Cardiac muscle cell (in vitro differentiated cells and primary cell): ENCODE data around the gene LOC101059915.

Source experiments
- DNase-seq, 2 donors: peaks; one replicate each; pipeline versions ENCODE4 v3.0.0 to v3.0.0-alpha.2; 2010 to 2017; ENCODE audit warnings: low read depth in 1 of 2, low spot score in 1 of 2
- H3K27ac ChIP-seq: fragments of 200-600 bp; sonication (generic); 2 replicates; pipeline ENCODE4 v1.5.1; 2016
- H3K27me3 ChIP-seq: fragments of 200-600 bp; sonication (generic); 2 replicates; pipeline ENCODE4 v1.6.0; 2016; ENCODE audit warnings: control low read depth
- H3K36me3 ChIP-seq: fragments of 200-600 bp; sonication (generic); 2 replicates; pipeline ENCODE4 v1.5.1; 2016; ENCODE audit warnings: control low read depth
- H3K4me1 ChIP-seq: fragments of 200-600 bp; sonication (generic); 2 replicates; pipeline ENCODE4 v1.8.1; 2017; ENCODE audit warnings: low read depth, mild to moderate bottlenecking, mixed run types
- H3K4me3 ChIP-seq: fragments of 200-600 bp; sonication (generic); 2 replicates; pipeline ENCODE4 v1.5.1; 2016; ENCODE audit warnings: mild to moderate bottlenecking
- H3K9me3 ChIP-seq: fragments of 200-600 bp; sonication (generic); 2 replicates; pipeline ENCODE4 v1.5.1; 2017; ENCODE audit warnings: low read depth, mild to moderate bottlenecking, control low read depth
- CTCF ChIP-seq: IDR thresholded peaks from 2 replicates; pipeline ENCODE4 v1.5.1; 2012; ENCODE audit warnings: low read depth, mild to moderate bottlenecking, low read length

LOC101059915 gene

GRCh38 chrX:71634366-71634765 is 33.0 kb upstream of the LOC101059915 start:
- peaks cover 17% of the 10 kb centered on the region for H3K4me1 ChIP-seq
- peak overlapping the region; percentile 2 for H3K27ac ChIP-seq
- H3K9me3 ChIP-seq = no peaks in the 10 kb centered on the region
- peak; percentile 9 to 69 for DNase-seq
- no peak overlapping the region for H3K4me3 ChIP-seq
- TF ChIP-seq CTCF = no peak
- H3K36me3 ChIP-seq = no peaks in the 10 kb centered on the region
- no peaks in the 10 kb centered on the region for H3K27me3 ChIP-seq

DNA sequence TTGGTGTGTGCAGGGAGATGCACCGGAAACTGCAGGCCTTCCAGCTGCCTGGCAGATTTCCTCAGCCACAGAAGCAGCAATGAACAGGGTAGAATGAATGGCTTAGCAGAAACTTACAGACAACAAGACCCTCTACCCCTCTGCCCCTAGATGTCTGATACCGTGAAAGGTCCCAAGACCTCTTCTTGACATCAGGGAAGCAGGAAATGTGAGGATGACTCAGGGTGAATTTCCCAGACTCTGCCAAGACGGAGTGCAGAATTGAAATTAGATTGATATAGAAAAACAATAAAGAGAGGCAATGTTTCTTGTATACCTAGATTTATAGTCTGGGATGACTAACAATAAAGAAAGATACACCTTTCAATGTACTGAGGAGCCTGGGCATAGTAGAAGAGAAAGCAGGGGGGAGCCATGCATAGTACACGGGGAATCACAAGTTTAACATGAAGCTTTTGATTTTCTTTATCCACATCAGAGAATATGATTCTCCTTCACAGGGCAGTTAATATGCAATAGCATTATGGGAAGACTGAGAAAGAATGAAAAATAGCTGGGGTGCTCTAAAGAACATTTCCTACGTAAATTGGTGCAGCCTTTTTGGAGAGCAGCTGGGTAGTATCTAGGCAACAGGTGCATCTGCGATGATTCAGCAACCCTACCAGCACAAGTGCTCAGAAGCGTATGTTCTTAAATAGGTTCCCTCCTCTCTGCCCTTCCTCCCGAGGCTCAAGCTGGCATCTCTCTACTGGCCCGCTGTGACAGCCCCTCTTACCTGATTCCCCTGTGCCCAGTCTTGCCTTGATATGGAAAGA is 30.7 kb upstream of the LOC101059915 start:
- Histone ChIP-seq H3K4me1 (peaks cover 17% of the 10 kb centered on the region), H3K27me3 (no peaks in the 10 kb centered on the region), H3K4me3 (no peak overlapping the region), H3K36me3 (no peaks in the 10 kb centered on the region), H3K27ac (no peak overlapping the region), H3K9me3 (no peaks in the 10 kb centered on the region)
- DNase-seq = no peak
- TF ChIP-seq CTCF = no peak

DNA sequence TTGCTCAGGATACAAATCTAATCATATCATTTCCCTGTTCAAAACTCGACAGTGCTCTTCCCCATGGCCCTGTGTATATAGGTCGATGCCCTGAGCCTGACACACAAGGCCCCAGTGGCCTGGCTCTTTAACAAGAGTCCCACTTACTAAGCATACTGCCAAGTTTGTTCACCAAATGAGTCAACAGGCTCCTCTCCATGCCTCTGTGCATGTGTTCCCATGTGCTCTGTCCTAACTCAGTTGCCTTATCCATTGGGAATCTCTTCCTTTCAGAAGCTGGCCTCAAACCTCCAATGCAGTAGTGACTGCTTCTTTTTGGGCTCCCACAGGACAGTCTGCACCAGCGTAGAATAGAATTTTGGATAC is 30.1 kb upstream of the LOC101059915 start:
- Histone ChIP-seq H3K27ac (no peak overlapping the region), H3K4me3 (no peak overlapping the region), H3K27me3 (no peaks in the 10 kb centered on the region), H3K9me3 (no peaks in the 10 kb centered on the region), H3K36me3 (no peaks in the 10 kb centered on the region), H3K4me1 (peaks cover 17% of the 10 kb centered on the region)
- TF ChIP-seq CTCF = no peak
- no peak for DNase-seq

- peak in 1 of 2 donors; percentile 27 for DNase-seq
- Histone ChIP-seq H3K4me1 (peaks cover 13% of the 10 kb centered on the region), H3K9me3 (no peaks in the 10 kb centered on the region), H3K4me3 (no peak overlapping the region), H3K27ac (no peak overlapping the region), H3K36me3 (no peaks in the 10 kb centered on the region), H3K27me3 (no peaks in the 10 kb centered on the region)
- TF ChIP-seq CTCF = no peak
Observed at GRCh38 chrX:71637848-71638247, 29.5 kb upstream of the LOC101059915 start.

DNA sequence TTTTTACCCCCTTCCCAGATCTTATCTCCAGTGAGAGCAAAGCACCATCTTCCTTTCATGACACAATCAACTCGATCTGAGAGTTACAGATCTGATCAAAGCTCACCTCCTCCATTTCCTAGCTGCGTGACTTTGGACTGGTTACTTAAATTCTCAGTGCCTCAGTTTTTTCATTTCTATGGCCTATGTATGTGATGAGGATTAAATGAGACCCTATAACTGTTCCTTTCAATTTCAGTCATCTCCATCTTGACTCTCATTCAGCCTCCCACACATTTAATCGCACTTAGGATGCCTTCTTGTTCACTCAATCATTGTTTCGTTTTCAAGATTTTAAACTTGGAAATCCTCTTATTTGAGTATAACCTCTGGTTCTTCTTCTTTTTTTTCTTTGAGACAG is 28.9 kb upstream of the LOC101059915 start:
- Histone ChIP-seq H3K27me3 (no peaks in the 10 kb centered on the region), H3K4me3 (no peak overlapping the region), H3K4me1 (peaks cover 7% of the 10 kb centered on the region), H3K36me3 (no peaks in the 10 kb centered on the region), H3K27ac (no peak overlapping the region), H3K9me3 (no peaks in the 10 kb centered on the region)
- DNase-seq = no peak
- TF ChIP-seq CTCF = no peak
